NCI-H345 treated with DMSO at 0.1 percent for 48 hours (cell line): Measurements from ENCODE around the gene WDR45B.
"Not testable (repeated sequence)": the region's sequence is repeated elsewhere in the genome, so short reads cannot be mapped to it uniquely, and the experiment has no call there.

ENCODE experiments used
- DNase-seq: peaks from one replicate; lab custom pipeline; 2025; ENCODE audit not compliant: unreplicated experiment; lab: John Stamatoyannopoulos, UW

Gene WDR45B

GRCh38 chr17:82586576-82587233, 61.5 kb downstream of the WDR45B start:
- no peak for DNase-seq

- DNase-seq, result not testable (repeated sequence)
These were observed 62.2 kb downstream of the WDR45B start for GRCh38 chr17:82585935-82586575.

DNA sequence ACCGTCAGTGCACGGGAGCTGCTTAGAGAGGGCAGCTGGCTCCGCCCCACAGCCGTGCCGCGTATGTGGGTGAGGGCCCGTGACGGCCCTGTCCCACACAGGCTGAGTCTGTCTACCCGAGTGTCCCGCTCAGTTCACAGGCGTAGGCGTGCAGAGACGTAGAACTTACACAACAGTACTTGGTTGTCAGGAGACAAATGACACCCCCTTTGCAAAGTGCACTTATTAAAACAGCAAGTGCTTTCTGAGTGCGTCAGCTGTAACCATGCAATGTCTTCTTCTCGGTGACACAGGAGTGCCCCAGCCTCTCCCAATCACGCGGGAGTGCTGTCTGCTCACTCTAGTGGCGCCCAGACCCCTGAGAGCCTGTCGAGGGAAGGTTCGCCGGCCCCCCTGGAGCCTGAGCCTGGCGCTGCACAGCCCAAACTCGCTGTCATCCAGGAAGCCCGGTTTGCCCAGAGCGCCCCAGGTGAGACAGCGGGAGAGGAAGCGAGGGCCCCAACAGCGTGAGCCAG, 64.5 kb downstream of the WDR45B start:
- no peak for DNase-seq

GRCh38 chr17:82582709-82583108, 65.5 kb downstream of the WDR45B start:
- no peak for DNase-seq

GRCh38 chr17:82582213-82582612, 66.0 kb downstream of the WDR45B start:
- no peak for DNase-seq

DNA sequence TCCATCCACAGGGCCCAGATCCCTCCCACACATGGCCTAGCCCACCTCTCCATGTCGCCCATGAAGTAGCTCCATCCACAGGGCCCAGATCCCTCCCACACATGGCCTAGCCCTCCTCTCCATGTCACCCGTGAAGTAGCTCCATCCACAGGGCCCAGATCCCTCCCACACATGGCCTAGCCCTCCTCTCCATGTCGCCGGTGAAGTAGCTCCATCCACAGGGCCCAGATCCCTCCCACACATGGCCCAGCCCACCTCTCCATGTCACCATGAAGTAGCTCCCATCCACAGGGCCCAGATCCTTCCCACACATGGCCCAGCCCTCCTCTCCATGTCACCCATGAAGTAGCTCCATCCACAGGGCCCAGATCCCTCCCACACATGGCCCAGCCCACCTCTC, 68.3 kb downstream of the WDR45B start:
- not testable (repeated sequence) for DNase-seq

DNA sequence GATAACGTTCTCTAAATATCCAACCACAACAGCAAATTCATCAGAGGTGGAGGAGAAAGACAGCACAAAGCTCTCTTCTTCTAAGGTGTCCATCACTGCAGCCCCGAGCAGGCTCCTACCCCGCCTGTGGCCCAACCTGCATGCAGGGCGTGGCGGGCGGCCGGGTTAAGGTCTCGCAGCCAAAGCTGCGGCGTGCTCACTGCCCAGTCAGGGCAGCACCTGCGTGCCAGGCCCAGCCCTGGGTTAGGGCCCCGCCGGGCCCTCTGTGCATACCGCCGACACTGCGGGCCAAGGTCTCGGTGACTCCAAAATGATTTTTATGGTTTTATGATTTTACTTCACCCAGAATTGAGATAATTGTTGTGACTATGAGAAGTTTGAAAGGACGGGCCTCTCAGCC, 70.9 kb downstream of the WDR45B start:
- DNase-seq, result no peak

GRCh38 chr17:82575581-82576221, 72.5 kb downstream of the WDR45B start:
- not testable (repeated sequence) for DNase-seq

GRCh38 chr17:82574041-82574440, 74.2 kb downstream of the WDR45B start:
- DNase-seq, result no peak

DNA sequence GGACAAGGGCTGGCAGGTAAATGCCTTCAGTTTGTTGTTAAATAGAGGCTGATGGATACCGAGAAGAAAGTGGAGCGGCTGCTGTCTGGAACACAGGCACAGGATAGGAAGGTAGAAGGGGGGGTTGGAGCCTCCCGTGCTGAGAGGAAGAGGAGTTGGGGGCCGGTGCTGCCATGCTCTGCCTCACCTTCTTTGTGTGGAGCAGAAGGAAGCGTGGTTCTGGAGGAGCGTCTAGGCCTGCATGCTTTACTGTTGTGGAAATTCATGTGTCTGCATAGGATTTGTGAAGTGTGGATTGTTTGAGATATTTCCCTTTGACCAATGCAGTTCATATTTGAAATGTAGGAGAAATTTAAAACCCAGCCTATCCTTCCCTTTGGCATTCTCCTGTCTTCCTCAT, 76.4 kb downstream of the WDR45B start:
- no peak for DNase-seq

GRCh38 chr17:82570277-82570676, 78.0 kb downstream of the WDR45B start:
- no peak for DNase-seq

DNA sequence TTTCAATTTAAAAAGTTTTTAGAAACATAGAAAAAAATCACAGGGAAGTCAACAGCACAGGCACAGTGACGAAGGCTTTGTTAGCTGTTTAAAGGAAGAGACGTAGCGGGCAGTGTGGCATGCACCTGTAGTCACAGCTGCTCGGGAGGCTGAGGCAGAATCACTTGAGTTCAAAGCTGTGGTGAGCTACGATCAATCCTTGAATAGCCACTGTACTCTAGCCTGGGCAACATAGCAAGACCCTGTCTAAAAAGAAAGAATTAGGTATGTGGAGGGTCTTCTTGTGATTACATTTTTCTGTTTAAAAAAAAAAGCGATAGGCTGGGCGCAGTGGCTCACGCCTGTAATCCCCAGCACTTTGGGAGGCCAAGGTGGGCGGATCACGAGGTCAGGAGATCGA, 78.6 kb downstream of the WDR45B start:
- DNase-seq, result no peak

DNA sequence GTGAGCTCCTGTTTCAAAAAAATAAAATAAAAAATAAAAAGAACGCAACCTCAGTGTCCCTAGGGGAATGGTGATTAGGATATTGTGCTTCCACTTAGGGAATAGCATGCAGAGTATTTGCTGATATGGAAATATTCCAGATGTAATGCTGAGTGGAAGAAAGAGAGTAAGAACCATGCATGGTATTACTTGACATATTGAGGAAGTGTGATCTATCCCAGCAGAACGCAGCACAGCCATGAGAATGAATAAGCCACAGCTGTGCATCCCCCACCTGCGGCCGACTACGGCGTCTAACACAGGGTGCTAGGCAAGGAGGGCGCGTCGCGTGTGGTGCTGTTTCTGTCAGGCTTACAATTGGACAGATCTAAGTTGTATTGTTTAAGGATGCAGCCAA, 79.2 kb downstream of the WDR45B start:
- no peak for DNase-seq

DNA sequence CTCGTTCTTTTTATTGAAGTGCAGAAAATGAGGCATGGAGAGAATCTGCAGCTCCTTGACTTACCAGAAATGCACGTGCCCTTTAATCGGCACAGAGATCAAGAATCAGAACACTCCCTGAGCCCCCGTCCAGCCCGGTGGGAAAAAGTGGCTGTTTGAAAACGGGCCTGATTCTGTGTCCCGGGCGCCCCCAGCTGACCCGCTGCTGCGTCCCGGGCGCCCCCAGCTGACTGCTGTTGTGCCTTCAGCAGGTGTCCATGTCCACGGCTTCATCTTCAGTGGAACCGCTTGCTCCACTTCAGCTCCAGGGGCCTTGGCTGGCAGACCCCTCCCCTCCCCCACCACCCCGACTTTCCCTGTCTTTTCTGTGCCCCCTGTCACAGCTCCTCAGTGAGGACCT, 81.0 kb downstream of the WDR45B start:
- no peak for DNase-seq

GRCh38 chr17:82566129-82566960, 81.9 kb downstream of the WDR45B start:
- peak; percentile 33 for DNase-seq

GRCh38 chr17:82565551-82565950, 82.7 kb downstream of the WDR45B start:
- DNase-seq, result no peak
